ENCODE results near the gene HEATR5A.
"Not testable (repeated sequence)": the region's sequence is repeated elsewhere in the genome, so short reads cannot be mapped to it uniquely, and the experiment has no call there.

HEATR5A gene

DNA sequence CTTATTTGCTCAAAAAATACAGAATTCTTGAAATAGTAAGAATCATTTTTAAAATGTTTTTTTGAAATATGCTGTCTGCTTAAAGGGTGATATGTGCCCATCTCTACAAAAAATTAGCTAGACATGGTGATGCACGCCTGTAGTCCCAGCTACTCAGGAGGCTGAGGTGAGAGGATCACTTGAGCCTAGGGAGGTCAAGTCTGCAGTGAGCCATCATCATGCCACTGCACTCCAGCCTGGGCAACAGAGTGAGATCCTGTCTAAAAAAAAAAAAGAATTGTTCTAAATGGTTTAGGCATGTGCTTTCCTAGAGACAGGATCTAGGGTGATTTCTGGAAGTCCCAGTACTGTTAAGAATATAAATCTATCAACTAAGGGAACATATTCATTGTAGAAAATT, 137.2 kb downstream of the HEATR5A start:
- DNase-seq (ENCODE audit: low read depth) = no peak

DNA sequence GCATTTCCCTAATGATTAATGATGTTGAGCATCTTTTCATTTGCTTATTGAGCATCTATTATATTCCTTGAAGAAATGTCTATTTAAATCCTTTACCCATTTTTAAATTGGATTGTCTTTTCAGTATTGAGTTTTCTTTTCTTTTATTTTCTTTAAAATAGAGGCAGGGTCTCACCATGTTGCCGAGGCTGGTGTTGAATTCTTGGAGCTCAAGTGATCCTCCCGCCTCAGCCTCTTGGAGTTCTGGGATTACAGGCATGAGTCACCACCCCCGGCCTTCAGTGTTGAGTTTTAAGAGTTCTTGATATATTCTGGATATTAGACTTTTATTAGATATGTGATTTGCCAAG, 139.5 kb downstream of the HEATR5A start:
- no peak for DNase-seq (ENCODE audit: low read depth)

DNA sequence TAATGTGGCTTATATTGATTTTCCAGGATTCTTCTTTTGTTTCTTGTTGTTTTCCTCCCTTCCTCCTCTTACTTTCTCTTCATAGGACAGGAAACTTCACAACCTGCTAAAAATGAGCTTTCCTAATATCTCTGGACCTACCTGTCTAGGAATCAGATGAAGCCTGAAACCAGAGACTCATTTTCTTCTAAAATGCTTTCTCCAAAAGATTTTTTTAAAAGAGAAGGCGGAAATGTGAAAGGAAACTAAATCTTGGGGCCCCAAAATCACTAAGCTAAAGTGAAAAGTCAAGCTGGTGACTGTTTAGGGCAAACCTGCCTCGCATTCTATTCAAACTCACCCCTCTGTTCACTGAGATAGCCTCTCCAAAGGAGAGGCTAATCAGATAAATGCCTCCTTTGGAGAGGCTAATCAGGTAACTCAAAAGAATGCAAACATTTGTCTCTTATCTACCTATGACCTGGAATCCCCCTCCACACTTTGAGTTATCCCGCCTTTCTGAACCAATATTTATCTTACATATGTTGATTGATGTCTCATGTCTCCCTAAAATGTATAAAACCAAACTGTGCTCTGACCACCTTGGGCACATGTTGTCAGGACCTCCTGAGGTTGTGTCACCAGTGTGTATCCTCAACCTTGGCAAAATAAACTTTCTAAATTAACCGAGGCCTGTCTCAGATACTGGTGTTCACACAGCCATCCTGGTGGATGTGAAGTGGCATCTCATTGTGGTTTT, 140.0 kb downstream of the HEATR5A start:
- DNase-seq (ENCODE audit: low read depth) = no peak

DNA sequence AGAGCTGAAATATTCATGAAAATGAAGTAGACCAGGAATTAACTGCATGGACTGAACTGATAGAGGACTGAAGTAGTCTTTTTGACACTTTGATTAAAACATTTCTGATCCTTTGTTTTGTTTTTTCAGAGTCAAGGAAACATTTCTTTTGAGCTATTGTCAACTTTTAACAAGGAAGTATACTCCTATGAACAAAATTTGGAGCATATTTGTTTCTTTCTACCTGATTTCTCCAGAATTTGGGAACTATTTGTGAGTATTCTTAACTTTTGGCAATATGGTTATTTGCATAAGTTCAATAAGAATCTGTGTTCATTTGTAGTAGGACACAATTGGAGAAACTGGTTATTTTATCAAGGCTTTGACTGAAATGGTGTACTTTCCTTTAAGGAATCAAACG, 141.5 kb downstream of the HEATR5A start:
- no peak for DNase-seq (ENCODE audit: low read depth)

DNA sequence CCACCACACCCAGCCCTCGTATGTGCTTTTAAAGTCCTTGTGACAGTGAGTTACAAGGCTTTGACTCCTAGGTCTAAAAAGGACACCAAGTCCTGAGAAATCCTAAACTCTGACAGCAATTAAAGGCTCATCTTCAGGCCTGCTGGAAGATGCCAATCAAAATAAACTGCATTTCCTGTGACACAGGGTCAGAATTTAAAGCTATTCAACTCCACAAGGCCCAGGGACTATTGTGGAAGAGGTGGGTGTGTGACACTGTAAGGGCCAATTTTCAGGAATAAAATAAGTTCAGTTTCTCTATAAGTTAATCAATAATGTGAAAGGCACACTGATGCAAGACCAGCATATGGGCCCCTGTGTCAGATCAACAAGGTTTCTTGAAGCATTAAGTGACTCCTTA, 143.3 kb downstream of the HEATR5A start:
- DNase-seq (ENCODE audit: low read depth) = no peak

DNA sequence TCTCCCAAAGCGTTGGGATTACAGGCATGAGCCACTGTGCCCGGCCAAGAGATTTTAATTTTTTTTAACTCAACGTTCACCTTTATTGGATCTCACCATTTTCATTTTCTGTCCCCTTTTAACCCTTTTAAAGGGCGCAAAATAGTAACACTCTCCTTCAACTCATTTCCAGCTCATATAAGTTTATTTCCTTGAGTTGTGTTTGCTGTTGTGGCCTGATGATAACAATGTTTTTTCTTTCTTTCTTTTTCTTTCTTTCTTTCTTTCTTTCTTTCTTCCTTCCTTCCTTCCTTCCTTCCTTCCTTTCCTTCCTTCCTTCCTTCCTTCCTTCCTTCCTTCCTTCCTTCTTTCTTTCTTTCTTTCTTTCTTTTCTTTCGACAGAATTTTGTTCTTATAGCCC, 143.9 kb downstream of the HEATR5A start:
- DNase-seq (ENCODE audit: low read depth) = not testable (repeated sequence)

DNA sequence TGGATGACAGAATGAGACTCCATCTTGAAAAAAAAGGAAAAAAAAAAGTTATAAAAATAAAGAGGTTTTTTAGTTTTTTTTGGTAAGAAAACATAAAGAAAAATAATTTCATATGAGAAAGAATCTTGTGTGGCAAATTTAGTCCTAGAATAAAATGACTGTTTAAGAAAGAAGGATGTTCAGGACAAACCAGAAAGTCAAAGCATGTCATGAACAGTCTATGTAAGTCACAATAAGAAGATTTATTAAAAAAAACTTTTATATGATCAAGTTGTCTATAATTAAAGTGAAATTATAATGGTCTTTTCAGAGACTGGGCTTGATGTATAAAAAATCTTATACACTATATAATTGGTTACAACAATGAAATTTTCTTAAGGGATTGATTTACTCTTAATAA, 144.6 kb downstream of the HEATR5A start:
- DNase-seq (ENCODE audit: low read depth) = no peak

DNA sequence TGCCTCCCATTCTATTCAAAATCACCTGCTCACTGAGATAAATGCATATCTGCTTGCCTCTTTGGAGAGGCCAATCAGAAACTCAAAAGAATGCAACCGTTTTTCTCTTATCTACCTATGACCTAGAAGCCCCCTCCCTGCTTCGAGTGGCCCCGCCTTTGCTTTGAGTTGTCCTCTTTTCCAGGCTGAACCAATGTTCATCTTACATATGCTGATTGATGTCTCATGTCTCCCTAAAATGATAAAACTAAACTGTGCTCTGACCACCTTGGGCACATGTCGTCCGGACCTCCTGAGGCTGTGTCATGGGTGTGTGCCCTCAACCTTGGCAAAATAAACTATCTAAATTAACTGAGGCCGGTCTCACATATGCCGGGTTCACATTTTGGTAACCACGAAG, 148.7 kb downstream of the HEATR5A start:
- no peak for DNase-seq (ENCODE audit: low read depth)

DNA sequence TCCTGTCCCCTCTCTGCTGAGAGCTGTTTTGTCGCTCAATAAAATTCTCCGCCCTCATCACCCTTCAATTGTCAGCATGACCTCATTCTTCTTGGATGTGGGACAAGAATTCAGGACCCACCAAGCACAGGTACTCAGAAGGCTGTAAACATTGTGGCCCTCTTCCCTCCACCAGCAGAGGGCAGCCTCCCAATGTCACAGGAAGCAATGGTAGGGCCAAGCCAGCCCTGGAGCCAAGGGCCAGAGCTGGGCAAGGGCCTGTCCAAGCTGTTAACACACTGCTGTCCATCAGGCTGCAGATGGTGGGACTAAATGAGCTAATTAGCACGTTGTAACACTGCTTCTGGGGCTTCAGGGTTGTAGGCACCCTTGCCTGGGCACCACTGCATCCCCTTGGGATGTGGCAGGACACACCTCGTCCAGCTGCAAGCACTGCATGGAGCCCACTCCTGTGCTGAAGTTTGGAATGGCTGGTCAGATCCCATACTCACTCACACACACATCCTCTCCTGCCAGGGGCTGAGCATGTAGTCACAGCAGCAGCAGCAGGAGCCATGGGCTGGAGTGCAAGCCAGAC, 150.1 kb downstream of the HEATR5A start:
- DNase-seq (ENCODE audit: low read depth) = no peak

DNA sequence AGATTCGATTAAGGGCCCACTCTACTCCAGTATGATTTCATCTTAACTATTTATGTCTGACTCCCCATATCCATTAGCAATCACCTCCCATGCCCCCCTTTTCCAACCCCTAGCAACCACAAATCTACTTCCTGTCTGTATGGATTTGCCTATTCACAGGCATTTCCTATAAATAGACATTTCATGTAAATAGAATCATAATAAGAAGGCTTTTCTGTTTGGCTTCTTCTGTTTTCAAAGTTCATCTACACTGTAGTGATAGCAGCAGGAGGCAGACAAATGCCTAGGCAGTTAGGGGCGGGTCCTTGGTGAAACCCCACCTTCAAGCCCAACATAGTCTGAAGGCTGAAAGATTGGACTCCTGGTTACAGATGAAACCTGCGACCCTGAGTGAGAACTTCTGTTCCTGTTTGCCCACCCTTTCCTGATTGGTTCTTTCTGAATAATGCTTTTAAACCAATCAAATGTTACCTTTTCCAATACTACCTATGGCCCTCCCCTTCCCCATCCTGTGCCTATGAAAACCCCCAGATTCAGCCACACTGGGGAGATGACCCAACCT, 150.6 kb downstream of the HEATR5A start:
- no peak for DNase-seq (ENCODE audit: low read depth)

DNA sequence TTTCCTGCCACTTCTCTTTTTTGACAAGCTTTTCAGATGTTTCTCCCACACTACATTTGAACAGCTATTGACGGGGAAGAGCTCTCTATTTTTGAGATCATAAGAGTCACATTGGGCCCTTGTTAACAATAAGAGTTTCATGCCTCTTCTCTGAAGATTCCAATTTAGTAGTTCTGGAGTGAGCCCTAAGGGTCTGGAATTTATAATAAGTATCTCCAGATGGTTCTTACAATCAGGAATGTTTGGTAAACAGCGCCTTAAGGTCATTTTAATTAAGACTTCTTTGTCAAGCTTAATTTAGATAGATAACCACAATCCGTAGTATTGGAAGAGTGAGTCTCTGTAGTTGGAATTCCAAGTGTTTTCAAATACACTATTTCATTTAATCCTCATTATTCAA, 152.1 kb downstream of the HEATR5A start:
- no peak for DNase-seq (ENCODE audit: low read depth)

DNA sequence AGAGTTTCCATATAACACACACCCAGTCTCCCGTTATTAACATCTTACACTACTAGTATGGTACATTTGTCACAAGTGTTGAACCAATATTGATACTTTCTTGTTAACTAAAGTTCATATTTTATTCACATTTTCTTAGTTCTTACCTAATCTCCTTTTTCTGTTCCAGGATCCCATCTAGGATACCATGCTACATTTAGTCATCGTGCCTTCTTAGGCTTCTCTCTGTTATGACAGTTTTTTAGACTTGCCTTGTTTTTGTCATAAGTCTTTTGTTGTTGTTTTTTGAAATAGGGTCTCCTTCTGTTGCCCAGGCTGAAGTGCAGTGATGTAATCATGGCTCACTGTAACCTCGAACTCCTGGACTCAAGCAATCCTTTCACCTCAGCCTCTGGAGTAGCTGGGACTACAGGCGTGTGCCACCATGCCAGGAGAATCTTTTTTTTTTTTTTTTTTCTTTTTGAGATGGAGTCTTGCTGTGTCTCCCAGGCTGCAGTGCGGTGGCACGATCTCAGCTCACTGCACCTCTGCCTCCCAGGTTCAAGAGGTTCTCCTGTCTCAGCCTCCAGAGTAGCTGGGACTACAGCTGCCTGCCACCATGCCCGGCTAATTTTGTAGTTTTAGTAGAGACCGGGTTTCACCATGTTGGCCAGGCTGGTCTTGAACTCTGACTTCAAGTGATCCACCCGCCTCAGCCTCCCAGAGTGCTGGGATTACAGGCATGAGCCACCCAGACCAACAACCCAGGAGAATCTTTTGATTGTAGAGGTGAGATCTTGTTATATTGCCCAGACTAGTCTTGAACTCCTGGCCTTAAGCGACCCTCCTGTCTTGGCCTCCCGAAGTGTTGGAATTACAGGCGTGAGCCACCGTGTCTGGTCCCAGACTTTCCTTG, 153.7 kb downstream of the HEATR5A start:
- no peak for DNase-seq (ENCODE audit: low read depth)

DNA sequence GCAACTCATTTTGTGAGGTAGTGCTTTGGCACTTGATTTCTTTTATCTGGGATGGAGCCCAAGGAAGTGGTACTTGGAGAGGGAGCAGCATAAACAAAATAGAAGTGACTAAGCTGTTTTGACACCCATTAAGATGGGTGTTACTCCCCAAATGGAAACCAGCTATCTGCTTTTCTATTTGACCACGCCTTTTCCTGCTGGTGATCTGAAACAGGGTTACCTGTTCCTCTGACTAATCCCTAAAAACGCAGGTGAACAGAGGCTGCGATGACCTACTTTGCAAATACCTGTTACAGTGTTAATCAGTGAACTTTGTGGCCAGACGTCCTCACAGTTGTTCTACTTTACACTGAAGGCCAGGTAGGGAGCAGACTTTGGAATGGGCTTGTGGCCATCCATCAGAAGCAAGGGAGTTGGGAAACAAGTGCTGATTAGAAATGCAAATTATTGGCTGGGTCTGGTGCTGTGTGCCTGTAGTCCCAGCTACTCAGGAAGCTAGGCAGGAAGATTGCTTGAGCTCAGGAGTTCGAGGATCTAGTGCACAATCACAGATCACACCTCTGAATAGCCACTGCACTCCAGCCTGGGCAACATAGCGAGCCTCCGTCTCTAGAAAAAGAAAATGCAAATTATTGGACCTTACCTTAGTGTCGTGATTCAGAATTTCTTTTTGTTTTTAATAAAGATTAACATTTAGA, 154.5 kb downstream of the HEATR5A start:
- DNase-seq (ENCODE audit: low read depth) = no peak

DNA sequence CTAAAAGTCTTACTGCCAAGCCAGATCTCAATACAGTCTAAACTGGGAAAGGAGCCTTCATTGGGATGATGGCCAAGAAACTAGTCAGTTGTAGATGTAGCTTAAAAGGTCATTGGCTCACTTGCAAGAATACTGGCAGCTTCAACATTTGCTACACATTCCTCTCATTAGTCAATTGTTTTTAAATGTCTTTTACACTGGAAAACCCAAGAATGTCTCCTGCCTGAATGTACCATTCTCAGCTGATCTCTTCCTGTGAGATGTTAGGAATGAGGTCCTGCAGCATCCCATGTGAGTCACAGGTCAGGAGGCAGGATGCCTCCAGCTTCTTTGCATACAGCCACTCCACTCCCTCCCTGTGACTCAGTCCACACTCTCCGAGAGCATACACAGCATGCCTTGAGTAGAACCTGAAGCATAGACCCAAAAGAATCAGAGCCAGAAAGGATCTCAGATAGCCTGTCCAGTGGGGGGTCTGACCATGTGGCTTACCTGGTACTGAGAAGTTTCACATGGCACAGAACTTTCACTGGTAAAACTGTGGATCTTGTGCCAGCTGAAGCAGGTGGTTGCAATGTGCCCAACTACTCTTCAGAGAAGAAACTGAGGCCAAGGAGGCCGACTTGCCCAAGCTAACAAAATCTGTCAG, 156.7 kb downstream of the HEATR5A start:
- DNase-seq (ENCODE audit: low read depth) = no peak

DNA sequence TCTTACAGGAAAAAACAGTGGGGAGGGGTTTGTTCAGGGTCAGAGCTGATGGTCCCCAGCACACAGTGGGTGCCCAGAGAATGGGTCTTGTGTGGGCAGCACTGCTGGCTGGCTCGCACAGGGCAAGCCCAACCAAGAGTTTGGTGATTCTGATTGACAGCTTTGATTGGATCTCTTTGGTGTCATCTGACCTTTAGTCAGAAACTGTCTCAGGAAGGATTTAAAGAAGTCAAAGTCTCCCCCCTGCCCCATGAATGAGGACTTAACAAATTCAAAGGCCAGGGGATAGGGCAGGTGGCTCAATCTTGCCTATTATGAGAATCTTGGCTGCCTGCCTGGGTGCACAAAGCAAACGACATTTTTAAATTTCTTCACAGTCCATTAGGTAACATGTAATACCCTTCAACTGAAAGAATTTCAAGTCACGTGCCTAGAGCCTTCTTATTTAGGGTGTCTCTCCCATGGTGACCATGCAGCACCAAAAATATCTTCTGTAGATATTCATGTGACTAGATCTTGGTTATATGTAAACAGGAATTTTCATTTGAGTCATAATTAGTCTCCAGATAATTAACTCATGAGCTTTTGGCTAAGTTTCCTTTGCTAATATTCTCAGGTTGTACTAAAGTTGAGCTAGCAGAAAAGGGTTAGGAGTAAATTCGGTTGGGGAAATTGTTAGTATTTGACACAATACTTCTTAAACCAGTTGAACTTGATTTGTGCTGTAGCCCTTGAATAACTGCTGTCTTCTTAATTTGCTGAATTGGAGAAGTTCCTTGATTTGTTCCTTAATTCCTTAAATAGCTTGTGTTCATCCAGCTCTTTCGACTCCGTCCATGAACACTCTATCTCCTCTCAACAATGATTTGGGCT, 158.3 kb downstream of the HEATR5A start:
- DNase-seq (ENCODE audit: low read depth) = no peak

DNA sequence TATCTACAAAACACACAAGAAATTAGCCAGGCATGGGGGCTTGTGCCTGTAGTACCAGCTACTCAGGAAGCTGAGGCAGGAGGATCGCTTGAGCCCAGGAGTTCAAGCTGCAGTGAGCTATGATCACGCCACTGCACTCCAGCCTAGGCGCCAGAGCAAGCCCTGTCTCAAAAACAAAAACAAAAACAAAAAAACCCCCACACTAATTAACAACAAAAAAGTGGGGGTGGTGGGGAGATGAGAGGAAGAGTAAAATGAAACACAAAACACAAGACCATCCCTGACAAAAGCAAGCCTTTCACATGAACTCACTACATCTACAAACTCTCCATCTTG, 158.9 kb downstream of the HEATR5A start:
- no peak for DNase-seq (ENCODE audit: low read depth)

DNA sequence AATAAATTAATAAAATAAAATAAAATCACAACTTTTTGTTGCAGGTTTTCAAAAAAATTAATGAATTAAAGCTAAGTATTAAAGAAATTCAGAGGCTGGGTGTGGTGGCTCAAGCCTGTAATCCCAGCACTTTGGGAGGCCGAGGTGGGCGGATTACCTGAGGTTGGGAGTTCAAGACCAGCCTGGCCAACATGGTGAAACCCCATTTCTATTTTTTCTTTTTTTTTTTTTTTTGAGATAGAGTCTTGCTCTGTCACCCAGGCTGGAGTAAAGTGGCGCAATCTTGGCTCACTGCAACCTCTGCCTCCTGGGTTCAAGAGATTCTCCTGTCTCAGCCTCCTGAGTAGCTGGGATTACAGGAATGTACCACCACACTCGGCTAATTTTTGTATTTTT, 161.3 kb downstream of the HEATR5A start:
- not testable (repeated sequence) for DNase-seq (ENCODE audit: low read depth)

DNA sequence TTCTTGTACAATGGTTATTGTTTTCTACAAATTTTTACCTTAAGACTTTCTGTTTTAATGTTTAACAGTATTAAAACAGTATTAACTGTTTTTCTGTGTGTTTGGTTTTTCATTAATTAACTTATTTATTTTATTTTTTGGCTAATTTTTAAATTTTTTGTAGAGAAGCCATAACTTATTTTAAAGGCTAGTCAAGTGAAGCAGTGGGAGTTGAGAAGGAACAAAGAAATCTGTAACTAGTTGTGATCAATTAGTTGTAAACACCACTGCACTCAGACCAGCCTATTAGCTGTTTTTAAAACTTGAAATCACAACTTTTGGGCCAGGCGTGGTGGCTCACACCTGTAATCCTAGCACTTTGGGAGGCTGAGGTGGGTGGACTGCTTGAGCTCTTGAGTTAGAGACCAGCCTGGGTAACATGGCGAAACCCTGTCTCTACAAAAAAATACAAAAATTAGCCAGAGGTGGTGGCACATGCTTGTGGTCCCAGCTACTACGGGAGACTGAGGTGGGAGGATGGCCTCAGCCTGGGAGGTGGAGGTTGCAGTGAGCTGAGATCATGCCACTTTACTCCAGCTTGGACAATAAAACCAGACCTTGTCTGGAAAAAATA, 161.8 kb downstream of the HEATR5A start:
- DNase-seq (ENCODE audit: low read depth) = no peak

DNA sequence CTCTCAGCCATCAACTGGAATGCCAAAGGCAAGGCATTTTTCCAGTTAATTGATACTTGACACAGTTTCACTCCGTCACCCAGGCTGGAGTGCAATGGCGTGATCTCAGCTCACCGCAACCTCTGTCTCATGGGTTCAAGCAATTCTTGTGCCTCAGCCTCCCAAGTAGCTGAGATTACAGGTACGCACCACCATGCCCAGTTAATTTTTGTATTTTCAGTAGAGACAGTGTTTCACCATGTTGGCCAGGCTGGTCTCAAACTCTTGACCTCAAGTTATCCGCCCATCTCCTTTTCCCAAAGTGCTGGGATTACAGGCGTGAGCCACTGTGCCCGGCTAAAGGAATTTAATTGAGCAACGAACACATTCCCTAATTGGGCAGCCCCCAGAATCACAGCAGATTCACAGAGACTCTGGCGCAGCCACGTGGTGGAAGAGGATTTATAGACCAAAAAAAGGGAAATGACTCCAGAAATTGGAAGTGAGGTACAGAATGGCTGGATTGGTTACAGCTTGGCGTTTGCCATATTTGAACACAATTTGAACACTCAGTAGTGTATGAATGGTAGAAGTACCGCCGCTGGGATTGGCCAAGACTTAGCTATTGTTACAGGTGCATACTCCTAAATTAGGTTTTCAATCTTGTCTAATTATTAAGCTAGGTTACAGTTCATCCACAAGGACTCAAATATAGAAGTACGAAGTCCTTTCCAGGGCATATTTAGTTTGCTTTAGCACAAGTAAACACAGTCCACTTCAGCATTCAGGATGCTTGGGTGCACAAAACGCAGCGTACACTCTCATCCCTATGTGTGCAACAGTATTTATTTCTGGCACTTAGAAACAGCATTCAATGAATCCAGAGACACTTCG, 162.6 kb downstream of the HEATR5A start:
- not testable (repeated sequence) for DNase-seq (ENCODE audit: low read depth)

DNA sequence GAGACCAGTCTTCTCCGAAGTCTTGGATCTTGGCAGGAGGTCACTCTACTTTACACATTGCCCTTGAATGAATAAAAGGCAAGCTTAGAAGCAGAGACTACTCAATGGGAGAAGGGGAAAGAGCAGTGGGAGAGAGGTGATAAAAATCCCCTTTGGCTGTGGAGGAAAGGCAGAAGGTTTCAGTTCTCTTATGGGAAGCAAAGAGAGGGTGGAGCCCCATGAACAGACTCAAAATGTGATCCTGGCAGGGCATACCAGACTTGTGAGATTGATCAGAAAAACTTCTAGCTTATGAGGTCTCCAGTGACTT, 163.2 kb downstream of the HEATR5A start:
- DNase-seq (ENCODE audit: low read depth) = no peak

Measured in activated gamma-delta T cell treated with anti-CD3 and anti-CD28 coated beads, Interleukin-2, amount 50 U/mL, for 16 hours (primary cell).